Activated CD4-positive, alpha-beta T cell treated with anti-CD3 and anti-CD28 coated beads, Interleukin-2, amount 10 ng/mL, durations not matched to agents 7 days and 5 days (primary cell): ENCODE results near the gene DDX20. TPM values are rescaled to one million over a fixed set of nuclear protein-coding genes. Genes with fewer than 3 reads are reported as not detected.

Experiments used
- CTCF ChIA-PET: fragments of 350-600 bp; sonication (Branson Sonifier 250); formaldehyde crosslinking; loops from one replicate; lab custom pipeline; 2021; ENCODE audit warnings: antibody characterized with exemption; lab: Charles Lee
- POLR2A ChIA-PET: fragments of 350-600 bp; sonication (Branson Sonifier 250); formaldehyde crosslinking; loops from one replicate; lab custom pipeline; 2021; ENCODE audit warnings: antibody characterized with exemption; lab: Charles Lee
- DNase-seq: peaks from one replicate; pipeline ENCODE4 v3.0.0-alpha.2; 2020
- H3K27ac Mint-ChIP-seq: one replicate; pipeline ENCODE4 v1.8.0; 2021; ENCODE audit warnings: mild to moderate bottlenecking, moderate library complexity, mixed read lengths
- H3K27me3 Mint-ChIP-seq: one replicate; pipeline ENCODE4 v1.8.0; 2021; ENCODE audit warnings: mixed read lengths
- H3K36me3 Mint-ChIP-seq: one replicate; pipeline ENCODE4 v1.8.0; 2021; ENCODE audit warnings: low read depth, mixed read lengths
- H3K4me1 Mint-ChIP-seq: one replicate; pipeline ENCODE4 v1.8.0; 2021; ENCODE audit warnings: mixed read lengths
- H3K4me3 Mint-ChIP-seq: one replicate; pipeline ENCODE4 v1.8.0; 2021; ENCODE audit warnings: mild to moderate bottlenecking, moderate library complexity, mixed read lengths
- H3K9me3 Mint-ChIP-seq: one replicate; pipeline ENCODE4 v1.8.0; 2021; ENCODE audit warnings: mixed read lengths
- total RNA-seq, 2 experiments: library from RNA; stranded (reverse); gene quantifications; one replicate each; pipeline ENCODE4 v1.2.3, GENCODE V29; 2021

DDX20 gene
- total RNA-seq, 2 experiments from 2014 or later = 14.4 to 18.9 TPM

DNA sequence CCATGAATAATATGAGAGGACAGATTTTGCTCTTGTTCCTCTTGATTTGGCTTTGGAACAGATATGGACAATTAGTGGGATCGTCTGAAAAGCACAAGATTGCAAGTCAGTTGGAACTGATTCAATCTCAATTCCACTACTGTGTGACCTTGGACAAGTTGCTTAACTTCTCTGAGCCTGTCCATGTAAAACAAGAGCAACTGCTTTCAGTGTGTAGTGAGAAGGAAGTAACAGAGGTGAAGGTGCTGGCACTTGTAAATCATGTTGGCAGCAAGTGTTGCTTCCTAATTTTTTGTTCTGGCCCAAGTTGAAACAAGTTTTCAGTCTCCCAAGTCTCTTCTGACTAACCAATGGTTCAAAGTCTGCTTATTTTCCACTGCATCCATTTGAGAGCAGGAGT is 31.8 kb upstream of the DDX20 start:
- peaks cover 2% of the 10 kb centered on the region for H3K36me3 Mint-ChIP-seq
- no peaks in the 10 kb centered on the region for H3K9me3 Mint-ChIP-seq
- CTCF ChIA-PET = no interaction called here
- peaks cover 8% of the 10 kb centered on the region for H3K4me1 Mint-ChIP-seq
- POLR2A ChIA-PET = no interaction called here
- H3K27me3 Mint-ChIP-seq = no peaks in the 10 kb centered on the region
- H3K27ac Mint-ChIP-seq = no peak overlapping the region
- DNase-seq = no peak
- no peak overlapping the region for H3K4me3 Mint-ChIP-seq

DNA sequence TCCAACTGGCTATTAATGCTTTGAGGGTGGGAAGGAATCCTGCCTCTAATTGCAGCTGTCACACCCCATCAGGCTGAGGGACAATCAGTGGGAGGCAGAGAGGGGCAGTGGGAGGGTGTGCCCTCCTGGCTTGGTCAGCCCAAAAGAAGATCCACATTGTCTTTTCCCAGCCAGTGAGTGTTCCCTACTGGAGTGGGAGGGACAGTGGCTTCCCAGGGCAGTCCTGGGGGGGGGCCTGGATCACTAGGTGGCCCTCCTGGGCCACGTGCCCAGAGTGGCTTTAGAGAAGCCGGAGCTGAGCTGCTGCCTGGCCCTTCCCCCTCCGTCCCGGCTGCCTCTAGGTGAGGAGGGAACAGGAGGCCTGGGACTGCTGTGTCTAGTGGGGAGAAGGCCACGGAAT is 30.5 kb upstream of the DDX20 start:
- Mint-ChIP-seq H3K4me1 (peaks cover 6% of the 10 kb centered on the region), H3K27me3 (no peaks in the 10 kb centered on the region), H3K4me3 (no peak overlapping the region), H3K36me3 (no peaks in the 10 kb centered on the region), H3K27ac (no peak overlapping the region), H3K9me3 (no peaks in the 10 kb centered on the region)
- POLR2A ChIA-PET = no interaction called here
- DNase-seq = no peak
- CTCF ChIA-PET = interaction anchor here (0.7 to 2.2 kb wide), 2 partner anchors 13 to 22 kb away, joined by 3 to 8 read pairs; partner anchors contain the start of gene INKA2

DNA sequence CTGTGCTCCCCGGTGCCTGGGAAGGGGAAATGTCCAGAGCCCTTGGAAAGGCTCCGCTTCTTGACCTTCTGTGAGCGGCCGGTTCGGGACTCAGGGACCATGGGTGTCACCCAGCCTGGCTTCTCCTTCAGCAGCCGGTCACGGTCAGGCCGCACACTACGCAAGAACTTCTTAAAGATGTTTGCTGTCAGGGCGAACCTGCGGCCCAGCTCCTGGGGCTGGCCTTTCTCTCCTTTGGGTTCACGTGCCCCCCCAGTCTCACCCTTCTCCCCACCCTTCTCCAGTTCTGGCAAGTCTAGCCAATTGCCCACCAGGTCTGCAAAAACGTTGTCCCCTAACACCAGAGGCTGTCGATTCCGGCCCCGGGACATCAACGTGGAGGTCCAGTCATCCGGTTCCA is 28.6 kb upstream of the DDX20 start:
- Mint-ChIP-seq H3K27ac (no peak overlapping the region), H3K27me3 (no peaks in the 10 kb centered on the region), H3K36me3 (no peaks in the 10 kb centered on the region), H3K9me3 (no peaks in the 10 kb centered on the region), H3K4me3 (no peak overlapping the region), H3K4me1 (peaks cover 6% of the 10 kb centered on the region)
- CTCF ChIA-PET = interaction anchor here (1.1 to 1.2 kb wide), 2 partner anchors 13 to 219 kb away, joined by 3 read pairs; no protein-coding TSS in a partner anchor
- POLR2A ChIA-PET = no interaction called here
- no peak for DNase-seq

DNA sequence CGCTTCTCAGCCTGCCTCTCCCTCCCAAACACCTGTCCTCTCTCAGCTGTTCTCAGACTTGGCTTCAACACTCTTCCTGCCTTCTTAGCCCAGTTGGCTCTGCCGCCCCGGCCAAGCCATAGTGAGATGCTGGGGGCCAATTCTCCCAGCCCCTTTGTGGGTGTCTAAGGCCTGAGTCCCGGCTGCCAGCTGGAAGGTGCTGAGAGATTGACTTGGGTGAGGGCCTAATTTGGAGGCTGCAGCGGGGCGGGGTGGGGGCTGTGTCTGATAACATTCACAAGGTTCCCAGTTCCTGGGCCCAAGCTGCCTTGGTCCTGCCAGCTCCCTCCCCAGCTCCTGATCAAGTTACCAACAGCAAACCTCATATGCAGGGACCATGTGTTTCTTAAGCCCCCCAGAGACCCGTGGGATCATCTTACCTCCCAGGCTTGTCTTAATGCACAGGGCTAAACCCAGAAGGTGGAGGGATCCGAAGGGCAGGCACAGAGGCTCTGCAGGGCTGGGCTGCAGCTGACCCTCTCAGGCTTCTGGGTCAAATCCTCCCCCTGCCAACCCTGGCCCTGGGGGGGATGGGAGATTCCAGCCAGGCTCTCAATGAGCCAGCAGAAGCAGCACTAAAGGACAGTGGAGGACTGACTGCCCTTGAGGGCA is 26.3 kb upstream of the DDX20 start:
- peaks cover 5% of the 10 kb centered on the region for H3K4me1 Mint-ChIP-seq
- ChIA-PET CTCF (interaction anchor here (1.2 kb wide), 1 partner anchor 13 kb away, joined by 3 read pairs; no protein-coding TSS in a partner anchor), POLR2A (no interaction called here)
- DNase-seq = no peak
- peaks cover 3% of the 10 kb centered on the region for H3K27me3 Mint-ChIP-seq
- no peak overlapping the region for H3K27ac Mint-ChIP-seq
- no peaks in the 10 kb centered on the region for H3K36me3 Mint-ChIP-seq
- no peaks in the 10 kb centered on the region for H3K9me3 Mint-ChIP-seq
- H3K4me3 Mint-ChIP-seq = no peak overlapping the region

DNA sequence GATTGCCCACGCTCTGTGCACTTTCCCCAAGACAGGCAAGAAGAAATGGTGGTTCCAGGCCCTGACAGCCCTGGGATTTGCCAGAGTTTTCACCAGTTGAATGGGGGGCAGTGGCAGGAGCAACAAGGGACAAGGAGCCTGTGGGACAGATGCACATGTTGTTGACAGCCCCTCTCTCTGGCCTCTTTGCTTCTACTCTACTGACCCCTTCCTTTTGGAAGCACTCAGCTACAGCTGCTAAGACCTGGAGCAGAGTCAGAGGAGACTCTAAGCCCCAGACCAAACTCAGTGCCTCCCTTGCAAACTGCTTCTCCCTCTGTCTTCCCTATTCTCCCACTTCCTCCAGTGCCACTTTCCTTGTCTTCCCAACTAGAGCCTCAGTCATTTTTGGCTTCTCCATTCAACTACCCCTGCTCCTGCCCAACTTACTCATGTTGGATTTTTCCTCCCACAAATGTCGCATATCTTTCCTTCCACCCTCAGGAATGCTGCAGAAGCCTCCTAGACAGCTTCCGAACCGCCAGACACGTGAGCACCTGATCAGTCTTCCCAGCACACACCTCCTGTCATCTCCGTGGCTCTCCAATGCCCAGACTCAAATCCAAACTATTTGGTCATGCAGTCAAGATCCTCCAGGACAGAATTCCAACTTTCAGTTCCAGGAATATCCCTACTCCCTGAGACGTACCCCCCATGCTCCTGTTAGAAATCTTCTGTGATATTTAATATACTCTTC is 25.6 kb upstream of the DDX20 start:
- Mint-ChIP-seq H3K4me3 (no peak overlapping the region), H3K27me3 (peaks cover 3% of the 10 kb centered on the region), H3K9me3 (no peaks in the 10 kb centered on the region), H3K27ac (no peak overlapping the region), H3K36me3 (no peaks in the 10 kb centered on the region), H3K4me1 (peaks cover 5% of the 10 kb centered on the region)
- ChIA-PET POLR2A (no interaction called here), CTCF (no interaction called here)
- no peak for DNase-seq

DNA sequence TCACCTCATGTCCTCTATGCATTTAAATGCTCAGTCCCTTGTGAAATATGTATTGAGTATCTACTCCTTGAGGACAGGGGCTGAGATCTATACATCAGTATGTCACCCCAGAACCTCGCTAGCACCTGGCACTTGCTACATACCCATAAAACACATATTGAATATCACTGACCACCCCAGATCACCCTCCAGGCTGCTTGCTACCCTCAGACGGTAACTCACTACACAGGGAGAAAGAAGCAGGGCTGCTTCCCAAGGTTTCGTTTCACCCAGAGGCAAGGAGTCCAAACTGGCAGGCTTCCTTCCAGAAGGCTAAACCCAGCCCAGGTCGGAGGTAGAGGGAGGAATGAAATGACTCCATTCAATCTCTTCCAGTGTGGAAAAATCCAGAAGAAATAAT is 25.0 kb upstream of the DDX20 start:
- ChIA-PET POLR2A (no interaction called here), CTCF (interaction anchor here (0.6 kb wide), 1 partner anchor 98 kb away, joined by 3 read pairs; no protein-coding TSS in a partner anchor)
- Mint-ChIP-seq H3K36me3 (no peaks in the 10 kb centered on the region), H3K27ac (no peak overlapping the region), H3K4me1 (peaks cover 5% of the 10 kb centered on the region), H3K27me3 (peaks cover 3% of the 10 kb centered on the region), H3K4me3 (no peak overlapping the region), H3K9me3 (no peaks in the 10 kb centered on the region)
- no peak for DNase-seq

DNA sequence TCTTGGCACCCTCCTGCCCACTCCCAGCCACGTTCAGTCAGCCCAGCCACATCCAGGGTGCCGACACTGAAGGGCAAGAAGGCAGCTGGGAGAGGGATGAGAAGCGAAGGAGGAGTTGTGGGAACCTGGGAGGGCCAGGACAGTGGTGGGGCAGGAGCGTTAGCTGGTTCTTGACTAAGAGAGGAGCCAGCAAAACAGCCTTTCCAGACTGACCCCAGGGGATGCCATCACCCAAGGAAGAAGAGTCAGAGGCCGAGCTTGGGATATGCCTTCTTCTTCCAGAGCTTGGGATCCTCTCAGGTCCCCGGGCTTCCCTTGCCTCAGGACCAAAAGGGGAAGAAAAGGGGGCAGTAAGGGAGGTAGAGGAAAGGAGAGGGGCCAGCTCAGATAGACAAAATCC is 23.7 kb upstream of the DDX20 start:
- H3K27me3 Mint-ChIP-seq = peaks cover 3% of the 10 kb centered on the region
- CTCF ChIA-PET = interaction anchor here (1.0 to 1.1 kb wide), 2 partner anchors 17 to 23 kb away, joined by 6 read pairs; no protein-coding TSS in a partner anchor
- H3K4me3 Mint-ChIP-seq = no peak overlapping the region
- POLR2A ChIA-PET = no interaction called here
- no peak for DNase-seq
- no peaks in the 10 kb centered on the region for H3K36me3 Mint-ChIP-seq
- peaks cover 5% of the 10 kb centered on the region for H3K4me1 Mint-ChIP-seq
- no peaks in the 10 kb centered on the region for H3K9me3 Mint-ChIP-seq
- H3K27ac Mint-ChIP-seq = no peak overlapping the region

DNA sequence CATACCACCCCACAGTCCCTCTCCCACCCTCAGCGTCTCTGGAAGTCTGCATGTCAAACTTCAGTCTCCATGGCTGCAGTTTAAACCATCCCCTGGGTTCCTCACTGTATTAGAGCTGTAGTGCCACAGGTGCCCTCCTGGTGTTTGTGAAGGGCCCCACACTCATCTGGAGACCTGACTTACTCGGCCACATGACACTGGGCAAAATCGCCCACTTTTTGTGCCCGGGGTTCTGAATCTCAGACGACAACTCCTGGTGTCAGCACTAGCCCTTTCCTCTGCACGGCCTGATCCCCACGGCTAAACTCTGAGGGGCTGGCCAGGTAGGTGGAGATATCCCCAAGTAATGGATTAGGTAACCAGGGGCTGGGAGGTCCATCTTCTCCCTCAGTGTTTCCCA is 23.0 kb upstream of the DDX20 start:
- no peak for DNase-seq
- CTCF ChIA-PET = no interaction called here
- POLR2A ChIA-PET = no interaction called here
- Mint-ChIP-seq H3K4me3 (no peak overlapping the region), H3K9me3 (no peaks in the 10 kb centered on the region), H3K36me3 (peaks cover 2% of the 10 kb centered on the region), H3K4me1 (peaks cover 11% of the 10 kb centered on the region), H3K27me3 (peaks cover 3% of the 10 kb centered on the region), H3K27ac (no peak overlapping the region)

DNA sequence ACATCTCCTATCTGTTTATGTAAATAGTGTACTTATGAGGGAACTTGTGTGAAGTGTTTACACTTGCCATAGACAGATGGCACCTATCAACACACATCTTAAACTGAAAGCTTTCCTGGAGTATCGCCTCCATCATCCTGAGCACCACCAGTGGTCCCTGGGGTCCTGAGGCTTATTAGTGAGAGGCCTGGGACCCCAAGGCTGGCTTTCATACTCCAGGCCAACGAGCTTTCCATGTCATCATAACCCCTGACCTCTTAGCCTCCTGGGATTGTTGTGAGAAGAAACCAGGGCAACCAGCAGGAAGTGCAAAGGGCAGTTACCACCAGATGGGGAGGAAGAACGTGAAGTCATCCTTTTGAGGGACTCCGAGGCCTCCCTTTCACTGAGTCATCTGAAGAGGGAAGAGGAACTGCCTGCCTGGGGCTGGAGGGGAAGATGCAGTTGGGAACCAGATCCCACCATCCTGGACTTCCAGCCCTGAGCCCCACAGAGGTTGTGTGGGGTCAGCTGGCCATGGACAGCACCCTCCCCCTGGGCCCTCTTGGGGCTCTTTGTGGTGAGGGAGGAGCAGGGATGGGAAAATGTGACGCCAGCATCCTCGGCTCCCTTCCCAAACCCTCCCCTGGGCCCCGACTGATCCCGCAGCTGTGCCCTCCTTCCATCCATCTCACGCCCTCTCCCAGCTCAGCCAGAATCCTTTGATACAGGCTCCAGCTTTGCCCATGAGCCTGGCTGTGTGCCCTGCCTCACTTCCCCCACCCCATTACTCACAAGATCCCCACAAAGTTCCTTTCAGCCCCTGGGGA is 22.3 kb upstream of the DDX20 start:
- Mint-ChIP-seq H3K27me3 (peaks cover 3% of the 10 kb centered on the region), H3K4me1 (peaks cover 16% of the 10 kb centered on the region), H3K27ac (no peak overlapping the region), H3K36me3 (peaks cover 2% of the 10 kb centered on the region), H3K4me3 (no peak overlapping the region), H3K9me3 (no peaks in the 10 kb centered on the region)
- ChIA-PET CTCF (no interaction called here), POLR2A (no interaction called here)
- no peak for DNase-seq

DNA sequence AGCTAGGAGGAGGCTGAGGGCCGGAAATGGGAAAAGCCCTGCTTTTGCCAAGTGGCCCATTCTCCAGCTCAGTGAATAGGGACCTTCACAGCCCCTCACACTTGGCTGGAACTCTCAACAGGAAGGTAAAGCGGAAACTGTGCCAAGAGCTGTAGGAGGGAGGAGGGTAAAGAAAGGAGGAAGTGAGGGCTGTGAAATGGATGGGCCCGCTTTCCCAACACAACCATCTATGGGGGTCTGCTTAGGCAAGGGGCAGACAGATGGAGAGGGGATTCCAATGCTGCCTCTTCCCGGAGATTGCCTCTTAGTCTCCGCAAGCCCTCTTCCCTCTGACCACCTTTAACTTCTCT is 21.7 kb upstream of the DDX20 start:
- ChIA-PET CTCF (interaction anchor here (0.6 to 1.2 kb wide), 2 partner anchors 19 to 176 kb away, joined by 3 to 9 read pairs; no protein-coding TSS in a partner anchor), POLR2A (no interaction called here)
- no peak overlapping the region for H3K27ac Mint-ChIP-seq
- no peak for DNase-seq
- H3K9me3 Mint-ChIP-seq = no peaks in the 10 kb centered on the region
- peaks cover 6% of the 10 kb centered on the region for H3K27me3 Mint-ChIP-seq
- H3K4me1 Mint-ChIP-seq = peaks cover 19% of the 10 kb centered on the region
- H3K4me3 Mint-ChIP-seq = no peak overlapping the region
- H3K36me3 Mint-ChIP-seq = peaks cover 3% of the 10 kb centered on the region

DNA sequence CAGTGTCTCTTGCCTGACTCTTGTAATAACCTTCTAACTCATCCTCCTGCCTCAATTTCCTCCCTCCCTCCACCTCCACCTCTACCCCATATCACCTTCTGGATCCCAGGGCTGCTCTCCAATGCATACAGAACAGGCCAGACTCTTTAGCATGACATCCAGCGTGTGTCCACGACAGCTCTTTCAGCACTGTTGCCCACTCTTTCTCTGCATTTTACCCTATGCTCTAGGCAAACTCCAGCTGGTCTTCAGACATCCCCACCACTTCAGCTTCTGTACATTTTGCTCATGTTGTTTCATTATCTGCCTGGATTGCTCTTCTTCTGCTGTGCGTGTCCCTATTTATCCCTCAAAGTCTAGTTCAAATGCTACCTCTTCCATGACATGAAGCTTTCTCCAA is 21.3 kb upstream of the DDX20 start:
- Mint-ChIP-seq H3K27me3 (peaks cover 6% of the 10 kb centered on the region), H3K27ac (no peak overlapping the region), H3K9me3 (no peaks in the 10 kb centered on the region), H3K4me3 (no peak overlapping the region), H3K4me1 (peaks cover 19% of the 10 kb centered on the region), H3K36me3 (peaks cover 3% of the 10 kb centered on the region)
- ChIA-PET POLR2A (no interaction called here), CTCF (interaction anchor here (0.6 to 1.2 kb wide), 2 partner anchors 19 to 176 kb away, joined by 3 to 9 read pairs; no protein-coding TSS in a partner anchor)
- no peak for DNase-seq

DNA sequence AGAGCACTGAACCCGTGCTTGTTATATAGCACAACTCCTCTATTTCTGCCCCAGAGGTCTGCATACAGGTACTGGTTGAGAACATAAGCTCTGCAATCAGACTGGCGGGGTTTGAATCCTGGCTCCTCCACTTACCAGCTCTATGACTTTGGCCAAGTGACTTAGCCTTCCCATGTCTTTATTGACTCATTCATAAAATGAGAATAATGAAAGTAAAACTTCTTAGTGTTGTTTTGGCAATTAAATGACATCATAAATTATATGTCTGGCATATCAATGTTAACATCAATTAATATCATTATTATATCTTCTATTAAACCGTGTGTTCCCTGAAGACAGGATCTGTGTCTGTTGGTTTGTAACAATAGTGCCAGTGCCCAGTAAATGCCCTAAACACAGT is 20.8 kb upstream of the DDX20 start:
- no peak overlapping the region for H3K4me3 Mint-ChIP-seq
- H3K36me3 Mint-ChIP-seq = peaks cover 3% of the 10 kb centered on the region
- DNase-seq = no peak
- CTCF ChIA-PET = interaction anchor here (0.9 to 1.2 kb wide), 2 partner anchors 13 to 20 kb away, joined by 6 to 9 read pairs; no protein-coding TSS in a partner anchor
- peaks cover 20% of the 10 kb centered on the region for H3K4me1 Mint-ChIP-seq
- peaks cover 7% of the 10 kb centered on the region for H3K27me3 Mint-ChIP-seq
- H3K27ac Mint-ChIP-seq = no peak overlapping the region
- POLR2A ChIA-PET = no interaction called here
- H3K9me3 Mint-ChIP-seq = no peaks in the 10 kb centered on the region
